Esophagus muscularis mucosa (tissue), 4 donors: ENCODE measurements around the gene IQGAP2.

Experiments used
- CTCF ChIP-seq, 3 experiments: fragments of 200-600 bp in 2 of 3; fragments of 450-650 bp in 1 of 3; sonication (generic) in 2 of 3; IDR thresholded peaks; one replicate each; pipeline ENCODE4 v1.5.1; 2017 to 2019; ENCODE audit warnings: antibody characterized with exemption in 3 of 3, mild to moderate bottlenecking in 2 of 3, moderate library complexity in 1 of 3
- EP300 ChIP-seq: sonication (generic); formaldehyde crosslinking; IDR thresholded peaks from one replicate; pipeline ENCODE4 v1.6.1; 2017; ENCODE audit warnings: antibody characterized with exemption
- POLR2A ChIP-seq: fragments of 450-650 bp; IDR thresholded peaks from one replicate; pipeline ENCODE4 v1.6.1; 2017; ENCODE audit warnings: antibody characterized with exemption, moderate library complexity, mild to moderate bottlenecking, low read depth
- POLR2AphosphoS5 ChIP-seq, 2 donors: sonication (generic); formaldehyde crosslinking; IDR thresholded peaks; one replicate each; pipeline ENCODE4 v1.6.1; 2017; ENCODE audit warnings: antibody characterized with exemption in 2 of 2

DNA sequence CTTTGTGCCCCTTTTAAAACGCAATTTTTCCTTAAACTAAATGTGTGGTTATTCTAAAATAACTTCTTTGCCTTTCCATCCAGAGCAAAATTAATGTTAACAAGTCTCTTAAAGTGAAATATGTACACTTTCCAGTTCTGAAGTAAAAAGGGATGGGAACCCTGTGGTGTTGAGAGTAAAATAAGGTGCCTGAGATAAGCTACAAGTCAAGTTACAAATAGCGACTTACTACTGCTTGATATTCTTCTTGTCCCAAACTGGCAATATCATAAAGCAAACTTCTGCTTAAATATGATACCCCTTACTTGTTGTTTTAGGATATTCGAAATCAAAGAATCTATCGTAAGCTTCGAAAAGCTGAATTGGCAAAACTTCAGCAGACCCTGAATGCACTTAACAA, 294.6 kb downstream of the IQGAP2 start:
- TF ChIP-seq CTCF (IDR thresholded peaks at IDR 0.05) = no peak
- TF ChIP-seq EP300 = no peak
- no peak for TF ChIP-seq POLR2A
- no peak for TF ChIP-seq POLR2AphosphoS5 (IDR thresholded peaks at IDR 0.05)
